WERI-Rb-1 (cell line): Measurements from ENCODE around the gene CDKN3.
"Not testable (repeated sequence)": the region's sequence is repeated elsewhere in the genome, so short reads cannot be mapped to it uniquely, and the experiment has no call there.

Experiments used
- DNase-seq: peaks from one replicate; pipeline ENCODE4 v3.0.0-alpha.2; 2020
- H3K27ac ChIP-seq: fragments of 250-450 bp; sonication (Bioruptor Pico); 2 replicates; pipeline ENCODE4 v1.5.1; 2020; ENCODE audit warnings: mild to moderate bottlenecking, moderate library complexity
- H3K27me3 ChIP-seq: fragments of 250-450 bp; sonication (Bioruptor Pico); 2 replicates; pipeline ENCODE4 v1.5.1; 2021; ENCODE audit warnings: mild to moderate bottlenecking, low read depth, moderate library complexity; ENCODE audit not compliant: insufficient read depth, severe bottlenecking
- H3K36me3 ChIP-seq: fragments of 250-450 bp; sonication (Bioruptor Pico); 2 replicates; pipeline ENCODE4 v1.5.1; 2020; ENCODE audit warnings: mild to moderate bottlenecking, moderate library complexity
- H3K4me3 ChIP-seq: 2 replicates; pipeline ENCODE4 v1.5.1; 2011; ENCODE audit warnings: low read depth, mild to moderate bottlenecking, control low read depth, low read length
- H3K9me3 ChIP-seq: fragments of 250-450 bp; sonication (Bioruptor Pico); 2 replicates; pipeline ENCODE4 v1.5.1; 2021; ENCODE audit warnings: mild to moderate bottlenecking, moderate library complexity; ENCODE audit not compliant: severe bottlenecking
- TF ChIP-seq, protein P1 (sequence below): IDR thresholded peaks from 2 replicates; pipeline ENCODE4 v1.5.1; 2011; ENCODE audit warnings: low read depth, mild to moderate bottlenecking, control low read depth, inconsistent platforms, low read length

Gene CDKN3

DNA sequence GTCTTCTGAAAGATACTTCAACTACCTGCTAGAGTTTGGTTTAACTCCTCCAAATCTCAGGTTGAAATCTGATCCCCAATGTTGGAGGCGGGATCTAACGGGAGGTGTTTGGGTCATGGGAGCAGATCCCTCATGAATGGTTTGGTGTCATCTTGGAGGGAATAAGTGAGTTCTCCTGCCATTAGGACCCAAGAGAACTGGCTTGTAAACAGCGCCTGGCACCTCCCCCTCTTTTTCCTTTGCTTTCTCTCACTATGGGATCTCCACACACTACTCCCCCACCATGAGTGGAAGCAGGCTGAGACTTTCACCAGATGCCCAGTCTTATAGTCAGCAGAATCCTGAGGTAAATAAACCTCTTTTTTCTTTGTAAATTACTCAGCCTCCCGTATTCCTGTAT is 41.9 kb downstream of the CDKN3 start:
- no peaks in the 10 kb centered on the region for H3K27me3 ChIP-seq
- TF ChIP-seq, protein P1, sequence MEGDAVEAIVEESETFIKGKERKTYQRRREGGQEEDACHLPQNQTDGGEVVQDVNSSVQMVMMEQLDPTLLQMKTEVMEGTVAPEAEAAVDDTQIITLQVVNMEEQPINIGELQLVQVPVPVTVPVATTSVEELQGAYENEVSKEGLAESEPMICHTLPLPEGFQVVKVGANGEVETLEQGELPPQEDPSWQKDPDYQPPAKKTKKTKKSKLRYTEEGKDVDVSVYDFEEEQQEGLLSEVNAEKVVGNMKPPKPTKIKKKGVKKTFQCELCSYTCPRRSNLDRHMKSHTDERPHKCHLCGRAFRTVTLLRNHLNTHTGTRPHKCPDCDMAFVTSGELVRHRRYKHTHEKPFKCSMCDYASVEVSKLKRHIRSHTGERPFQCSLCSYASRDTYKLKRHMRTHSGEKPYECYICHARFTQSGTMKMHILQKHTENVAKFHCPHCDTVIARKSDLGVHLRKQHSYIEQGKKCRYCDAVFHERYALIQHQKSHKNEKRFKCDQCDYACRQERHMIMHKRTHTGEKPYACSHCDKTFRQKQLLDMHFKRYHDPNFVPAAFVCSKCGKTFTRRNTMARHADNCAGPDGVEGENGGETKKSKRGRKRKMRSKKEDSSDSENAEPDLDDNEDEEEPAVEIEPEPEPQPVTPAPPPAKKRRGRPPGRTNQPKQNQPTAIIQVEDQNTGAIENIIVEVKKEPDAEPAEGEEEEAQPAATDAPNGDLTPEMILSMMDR = no peak
- H3K9me3 ChIP-seq = no peaks in the 10 kb centered on the region
- no peak overlapping the region for H3K27ac ChIP-seq
- peaks cover 13% of the 10 kb centered on the region for H3K36me3 ChIP-seq
- no peak overlapping the region for H3K4me3 ChIP-seq
- no peak for DNase-seq

DNA sequence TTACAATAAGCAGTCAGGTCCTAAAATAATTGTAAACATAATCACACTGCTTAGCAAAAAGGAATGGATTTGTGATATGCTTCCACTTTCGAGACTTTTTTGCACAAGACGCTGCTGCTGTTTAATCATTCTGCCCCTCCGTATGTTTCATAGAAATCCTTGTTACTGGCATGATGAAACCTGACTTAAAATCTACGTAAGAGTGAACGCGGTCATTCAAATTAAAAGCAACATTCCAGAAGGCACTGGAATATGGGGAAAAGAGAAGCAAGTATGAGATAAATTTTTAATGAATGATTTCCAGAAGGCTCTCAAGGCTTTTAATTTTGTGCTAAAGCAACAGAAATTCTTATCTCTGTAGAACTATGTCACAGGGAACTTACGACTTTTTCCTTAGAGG is 43.2 kb downstream of the CDKN3 start:
- H3K4me3 ChIP-seq = peak overlapping the region; percentile 81
- no peaks in the 10 kb centered on the region for H3K9me3 ChIP-seq
- TF ChIP-seq, protein P1 = no peak
- H3K27me3 ChIP-seq = no peaks in the 10 kb centered on the region
- H3K27ac ChIP-seq = no peak overlapping the region; the same call in 1 of the 2 replicates
- DNase-seq = no peak
- peaks cover 11% of the 10 kb centered on the region for H3K36me3 ChIP-seq

DNA sequence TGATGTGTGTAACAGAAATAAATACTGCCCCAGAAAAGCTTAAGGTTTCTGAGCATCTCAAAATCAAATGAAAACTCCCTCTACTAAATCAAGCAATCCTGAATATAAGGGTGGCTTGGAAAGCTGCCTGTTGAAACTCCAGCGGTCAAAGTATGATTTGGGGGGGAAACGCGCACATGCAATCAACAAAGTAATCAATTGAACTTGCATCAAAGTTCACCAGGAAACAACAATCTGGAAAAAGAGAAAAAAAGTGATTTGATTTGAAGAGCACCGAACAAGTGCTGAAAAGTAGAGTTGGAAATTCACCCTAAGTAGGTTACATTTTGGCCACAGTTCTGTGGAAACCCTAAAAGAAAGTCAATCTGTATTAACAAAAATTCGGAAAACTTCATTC is 43.7 kb downstream of the CDKN3 start:
- peak overlapping the region; percentile 81 for H3K4me3 ChIP-seq
- TF ChIP-seq, protein P1 = no peak
- H3K27ac ChIP-seq = peak overlapping the region; percentile 97
- no peaks in the 10 kb centered on the region for H3K27me3 ChIP-seq
- H3K36me3 ChIP-seq = peaks cover 6% of the 10 kb centered on the region
- no peaks in the 10 kb centered on the region for H3K9me3 ChIP-seq
- DNase-seq = no peak

DNA sequence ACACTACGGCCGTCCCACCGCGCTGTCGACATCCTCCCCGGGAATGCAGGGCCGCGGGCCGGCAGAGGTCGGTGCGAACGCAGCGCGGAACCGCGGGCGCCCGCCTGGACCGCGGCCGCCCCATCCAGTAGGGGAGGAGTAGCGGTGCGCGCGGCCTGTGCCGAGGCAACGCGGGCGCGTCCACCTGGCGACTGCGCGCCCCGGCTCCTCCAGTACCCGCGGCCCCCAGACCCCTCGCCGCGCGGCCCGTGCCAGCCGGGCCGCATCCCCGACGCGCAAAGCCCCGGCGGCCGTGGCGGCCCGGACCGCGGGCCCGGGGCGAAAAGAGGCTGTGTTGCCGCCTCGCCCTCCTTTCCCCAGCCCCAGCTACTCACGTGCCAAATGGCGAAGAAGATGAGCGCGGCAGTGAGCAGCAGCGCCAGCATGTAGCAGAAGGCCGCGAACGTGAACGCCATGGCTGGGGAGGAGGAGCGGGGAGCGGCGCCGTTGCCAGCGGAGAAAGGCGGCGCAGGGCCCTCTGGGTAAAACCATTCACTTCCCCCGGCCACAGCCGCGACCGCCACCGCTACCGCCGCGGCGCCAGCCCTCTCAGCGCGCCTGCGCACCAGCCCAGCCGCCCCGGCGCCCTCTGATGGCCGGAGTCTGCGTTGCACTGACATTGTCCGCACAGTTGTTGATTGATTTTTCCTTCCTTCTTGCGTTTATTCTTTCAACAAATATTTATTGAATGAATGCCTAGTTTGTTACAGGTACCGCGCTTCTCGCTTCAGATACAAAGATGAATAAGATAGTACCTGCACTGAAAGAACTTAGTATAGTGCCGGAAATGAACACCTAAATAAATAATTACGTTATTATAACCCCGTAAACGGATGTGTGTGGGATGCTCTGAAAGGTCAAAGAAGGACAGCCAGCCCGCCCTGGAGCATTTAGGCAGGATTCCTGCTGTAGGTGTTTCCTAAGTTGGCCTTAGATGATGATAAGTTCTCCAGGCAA is 44.4 kb downstream of the CDKN3 start, which contains the start of gene CNIH1:
TSS of gene CNIH1 (minus strand) at position 502 of the 996 bp plus-strand sequence. CDS start at position 455, 47 bp downstream.
- TF ChIP-seq, protein P1 = peak; percentile 87
- DNase-seq = peak; percentile 93
- H3K9me3 ChIP-seq = no peaks in the 10 kb centered on the region
- H3K27ac ChIP-seq = peak within 1 kb of the TSS; percentile 97
- H3K4me3 ChIP-seq = peak within 1 kb of the TSS; percentile 81
- peaks cover 5% of the 10 kb centered on the region; the same call in 1 of the 2 replicates for H3K36me3 ChIP-seq
- H3K27me3 ChIP-seq = no peaks in the 10 kb centered on the region

DNA sequence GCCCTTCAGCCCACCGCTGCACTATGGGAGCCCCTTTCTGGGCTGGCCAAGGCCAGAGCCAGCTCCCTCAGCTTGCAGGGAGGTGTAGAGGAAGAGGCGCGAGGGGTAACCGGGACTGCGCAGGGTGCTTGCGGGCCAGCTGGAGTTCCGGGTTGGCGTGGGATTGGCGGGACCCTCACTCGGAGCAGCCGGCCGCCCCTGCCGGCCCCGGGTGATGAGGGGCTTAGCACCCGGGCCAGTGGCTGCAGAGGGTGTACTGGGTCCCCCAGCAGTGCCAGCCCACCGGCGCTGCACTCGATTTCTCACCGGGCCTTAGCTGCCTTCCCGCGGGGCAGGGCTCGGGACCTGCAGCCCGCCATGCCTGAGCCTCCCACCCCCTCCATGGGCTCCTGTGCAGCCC is 46.2 kb downstream of the CDKN3 start:
- DNase-seq, H3K36me3 ChIP-seq, H3K27me3 ChIP-seq, H3K9me3 ChIP-seq, H3K4me3 ChIP-seq, H3K27ac ChIP-seq: not testable (repeated sequence)

DNA sequence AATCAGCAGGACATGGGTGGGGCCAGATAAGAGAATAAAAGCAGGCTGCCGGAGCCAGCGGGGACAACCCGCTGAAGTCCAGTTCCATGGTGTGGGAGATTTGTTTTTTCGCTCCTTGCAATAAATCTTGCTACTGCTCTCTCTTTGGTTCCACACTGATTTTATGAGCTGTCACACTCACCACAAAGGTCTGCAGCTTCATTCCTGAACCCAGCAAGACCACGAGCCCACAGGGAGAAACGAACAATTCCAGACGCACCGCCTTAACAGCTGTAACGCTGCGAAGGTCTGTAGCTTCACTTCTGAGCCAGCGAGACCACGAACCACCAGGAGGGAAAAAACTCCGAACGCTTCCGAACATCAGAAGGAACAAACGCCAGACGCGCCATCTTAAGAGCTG is 47.2 kb downstream of the CDKN3 start:
- Histone ChIP-seq H3K4me3 (no peak overlapping the region), H3K27ac (no peak overlapping the region)
- no peak for DNase-seq

More for the DNA sequence above, 47.2 kb downstream of the CDKN3 start:
- Histone ChIP-seq H3K27me3 (no peaks in the 10 kb centered on the region), H3K36me3 (no peaks in the 10 kb centered on the region; the same call in 1 of the 2 replicates), H3K9me3 (no peaks in the 10 kb centered on the region)
- TF ChIP-seq, protein P1 = no peak
